Putamen (tissue), 1 donor: Measurements from ENCODE around the gene TGFBR3L.
A peak's percentile ranks its signal among the peaks of the same experiment; 100 is the strongest.
"Not testable (repeated sequence)": the region's sequence is repeated elsewhere in the genome, so short reads cannot be mapped to it uniquely, and the experiment has no call there.

Experiments
- DNase-seq: peaks from one replicate; pipeline ENCODE4 v3.0.0-alpha.2; 2016; ENCODE audit warnings: low spot score

Gene TGFBR3L

DNA sequence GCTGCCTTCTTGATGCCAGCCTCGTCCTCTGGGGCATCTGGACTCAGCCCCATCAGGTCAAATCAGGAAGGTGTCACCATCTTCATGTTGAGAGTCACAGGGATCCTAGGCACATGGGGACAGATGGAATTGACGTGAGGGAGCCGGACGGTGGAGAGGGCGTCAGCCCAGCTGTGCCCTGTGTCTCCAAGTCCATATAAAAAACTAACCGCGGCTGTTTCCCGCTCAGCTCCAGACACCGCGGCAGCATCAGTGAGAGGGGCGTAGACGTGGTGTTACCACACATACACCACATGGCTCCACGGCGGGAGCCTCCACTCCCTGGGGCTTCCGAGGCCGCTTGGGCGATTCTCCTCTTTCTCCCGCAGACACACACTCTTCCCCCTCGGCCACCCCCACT, 34.8 kb upstream of the TGFBR3L start:
- no peak for DNase-seq

GRCh38 chr19:7881910-7882309, 32.7 kb upstream of the TGFBR3L start:
- no peak for DNase-seq

- no peak for DNase-seq
Measured at GRCh38 chr19:7883105-7883504, 31.5 kb upstream of the TGFBR3L start.

GRCh38 chr19:7883796-7884570, 30.6 kb upstream of the TGFBR3L start:
- no peak for DNase-seq

DNA sequence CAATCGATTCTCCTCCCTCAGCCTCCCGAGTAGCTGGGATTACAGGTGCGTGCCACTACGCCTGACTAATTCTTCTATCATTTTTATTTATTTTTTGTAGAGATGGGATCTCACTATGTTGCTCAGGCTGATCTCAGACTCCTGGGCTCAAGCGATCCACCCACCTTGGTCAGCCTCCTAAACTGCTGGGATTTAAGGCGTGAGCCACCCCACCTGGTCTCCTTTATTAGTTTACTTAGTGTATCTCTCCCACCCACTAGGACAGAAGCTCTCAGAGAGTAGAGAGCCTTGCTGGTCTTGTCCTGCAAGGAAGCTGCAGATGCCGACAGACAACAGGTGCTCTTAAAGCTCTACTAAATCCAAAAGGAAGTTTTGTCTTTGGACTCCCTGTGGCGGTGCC, 28.8 kb upstream of the TGFBR3L start:
- DNase-seq, result no peak

DNA sequence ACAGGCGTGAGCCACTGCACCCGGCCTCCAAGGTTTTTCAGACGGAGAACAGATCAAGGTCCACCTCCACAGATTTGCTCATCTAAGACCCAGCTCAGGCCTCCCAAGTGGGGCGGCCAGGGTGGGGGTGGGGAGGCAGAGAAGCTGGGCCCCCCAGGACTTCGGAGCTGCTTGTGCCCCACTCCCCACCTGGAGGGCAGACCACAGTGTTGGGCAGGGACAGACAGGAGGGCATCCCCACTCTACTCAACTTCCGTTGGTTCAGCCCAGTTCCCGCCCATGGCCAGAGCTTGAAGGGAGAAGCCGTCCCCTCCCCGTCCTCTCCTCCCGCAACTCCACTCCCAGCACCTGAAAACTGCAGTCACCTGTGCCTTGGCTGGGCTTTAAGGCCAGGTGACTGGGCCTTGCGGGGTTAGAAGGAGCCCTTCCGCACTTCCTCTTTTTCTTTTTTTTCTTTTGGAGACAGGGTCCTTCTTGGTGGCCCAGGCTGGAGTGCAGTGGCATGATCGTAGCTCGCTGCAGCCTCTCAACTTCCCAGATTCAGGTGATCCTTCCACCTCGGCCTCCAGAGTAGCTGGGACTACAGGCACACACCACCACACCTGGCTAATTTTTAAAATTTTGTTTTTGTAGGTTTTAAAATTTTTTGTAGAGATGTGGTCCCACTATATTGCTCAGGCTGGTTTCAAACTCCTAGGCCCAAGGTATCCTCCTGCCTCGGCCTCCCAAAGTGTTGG, 27.1 kb upstream of the TGFBR3L start:
- DNase-seq, result no peak

- no peak for DNase-seq
Measured at GRCh38 chr19:7888145-7888825, 26.3 kb upstream of the TGFBR3L start, which contains the start of gene LRRC8E. TSS of gene LRRC8E (plus strand) at chr19:7888510. CDS start at chr19:7895604, 7,094 bp downstream.

- no peak for DNase-seq
Measured at GRCh38 chr19:7888826-7889217, 25.8 kb upstream of the TGFBR3L start.

- DNase-seq, result not testable (repeated sequence)
Measured at GRCh38 chr19:7893362-7894101, 21.1 kb upstream of the TGFBR3L start.

DNA sequence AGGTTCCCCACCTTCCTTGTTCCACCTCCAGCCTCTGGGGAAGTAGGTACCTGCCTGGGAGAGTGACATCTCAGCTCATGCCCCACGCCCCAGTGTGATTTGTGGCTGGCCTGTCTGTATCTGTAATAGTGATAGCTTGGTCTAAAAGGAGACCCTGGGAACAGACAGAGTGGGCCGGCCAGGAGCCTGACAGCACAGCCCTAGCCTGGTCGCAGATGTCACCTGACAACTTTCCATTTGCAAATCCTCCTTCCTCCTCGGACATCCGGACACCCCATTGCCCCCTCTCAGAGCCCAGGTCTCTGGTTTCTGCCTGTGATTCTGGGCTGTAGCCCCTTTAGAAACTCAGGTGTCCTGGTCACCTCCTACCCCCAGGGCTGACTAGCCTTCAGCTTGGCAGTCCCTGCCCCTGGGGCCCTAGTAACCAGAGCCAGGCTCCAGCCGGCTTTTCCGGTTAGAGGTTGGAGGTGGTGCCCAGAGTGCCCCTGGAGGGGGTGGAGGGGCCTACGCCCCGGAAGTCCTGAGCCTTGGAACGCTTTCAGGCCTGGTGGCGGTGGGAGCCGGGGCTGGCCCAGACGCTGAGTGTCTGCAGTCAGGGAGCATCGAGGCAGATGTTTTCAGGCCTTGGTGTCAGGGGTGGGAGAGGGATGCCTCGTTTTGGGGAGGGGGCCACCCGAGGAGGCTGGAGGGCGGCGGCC, 19.9 kb upstream of the TGFBR3L start:
- DNase-seq, result no peak

- DNase-seq, result no peak
Measured at GRCh38 chr19:7895565-7895964, 19.1 kb upstream of the TGFBR3L start.

DNA sequence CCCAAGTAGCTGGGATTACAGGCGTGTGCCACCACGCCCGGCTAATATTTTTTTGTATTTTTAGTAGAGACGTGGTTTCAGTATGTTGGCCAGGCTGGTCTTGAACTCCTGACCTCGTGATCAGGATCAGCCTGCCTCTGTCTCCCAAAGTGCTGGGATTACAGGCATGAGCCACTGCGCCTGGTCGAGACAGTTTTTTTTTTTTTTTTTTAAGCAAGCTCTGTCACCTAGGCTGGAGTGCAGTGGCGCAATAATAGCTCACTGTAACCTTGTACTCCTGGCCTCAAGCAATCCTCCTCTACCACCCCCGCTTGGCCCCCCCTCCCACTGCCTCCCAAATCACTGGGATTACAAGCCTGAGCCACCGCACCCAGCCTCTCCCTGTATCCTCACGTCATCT, 17.3 kb upstream of the TGFBR3L start:
- no peak for DNase-seq

DNA sequence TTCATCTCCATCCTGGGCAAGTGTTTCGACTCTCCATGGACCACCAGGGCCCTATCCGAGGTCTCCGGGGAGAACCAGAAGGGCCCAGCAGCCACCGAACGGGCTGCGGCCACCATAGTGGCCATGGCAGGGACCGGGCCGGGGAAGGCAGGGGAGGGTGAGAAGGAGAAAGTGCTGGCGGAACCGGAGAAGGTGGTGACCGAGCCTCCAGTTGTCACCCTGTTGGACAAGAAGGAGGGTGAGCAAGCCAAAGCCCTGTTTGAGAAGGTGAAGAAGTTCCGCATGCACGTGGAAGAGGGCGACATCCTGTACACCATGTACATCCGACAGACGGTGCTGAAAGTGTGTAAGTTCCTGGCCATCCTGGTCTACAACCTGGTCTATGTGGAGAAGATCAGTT, 15.7 kb upstream of the TGFBR3L start:
- no peak for DNase-seq

- DNase-seq, result no peak
Measured at GRCh38 chr19:7899751-7900378, 14.8 kb upstream of the TGFBR3L start.

DNA sequence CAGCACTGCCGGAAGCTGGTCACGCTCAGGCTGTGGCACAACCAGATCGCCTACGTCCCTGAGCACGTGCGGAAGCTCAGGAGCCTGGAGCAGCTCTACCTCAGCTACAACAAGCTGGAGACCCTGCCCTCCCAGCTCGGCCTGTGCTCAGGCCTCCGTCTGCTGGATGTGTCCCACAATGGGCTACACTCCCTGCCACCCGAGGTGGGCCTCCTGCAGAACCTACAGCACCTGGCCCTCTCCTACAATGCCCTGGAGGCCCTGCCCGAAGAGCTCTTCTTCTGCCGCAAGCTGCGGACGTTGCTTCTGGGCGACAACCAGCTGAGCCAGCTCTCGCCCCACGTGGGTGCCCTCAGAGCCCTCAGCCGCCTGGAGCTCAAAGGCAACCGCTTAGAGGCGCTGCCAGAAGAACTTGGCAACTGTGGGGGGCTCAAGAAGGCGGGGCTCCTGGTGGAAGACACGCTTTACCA, 14.2 kb upstream of the TGFBR3L start:
- DNase-seq, result no peak

DNA sequence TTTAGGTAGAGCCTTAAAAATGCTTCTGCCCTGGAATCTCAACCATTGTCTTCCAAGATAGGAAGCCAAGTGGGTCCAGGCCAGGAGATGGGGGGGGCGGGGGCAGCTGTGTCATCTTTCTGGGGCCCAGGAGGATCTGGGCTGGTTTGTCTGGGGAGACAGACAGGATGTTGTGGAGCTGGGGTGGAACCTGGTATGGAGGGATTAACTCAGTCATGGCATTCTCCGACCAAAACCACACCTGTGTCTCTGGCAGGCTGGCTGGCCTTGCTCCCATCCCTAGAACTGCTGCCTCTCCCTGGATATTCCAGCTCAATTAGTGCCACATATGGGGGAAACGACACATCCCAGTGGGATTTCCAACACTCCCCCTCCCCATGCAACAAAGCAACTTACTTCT, 13.7 kb upstream of the TGFBR3L start:
- no peak for DNase-seq

GRCh38 chr19:7901337-7901736, 13.3 kb upstream of the TGFBR3L start:
- DNase-seq, result no peak

DNA sequence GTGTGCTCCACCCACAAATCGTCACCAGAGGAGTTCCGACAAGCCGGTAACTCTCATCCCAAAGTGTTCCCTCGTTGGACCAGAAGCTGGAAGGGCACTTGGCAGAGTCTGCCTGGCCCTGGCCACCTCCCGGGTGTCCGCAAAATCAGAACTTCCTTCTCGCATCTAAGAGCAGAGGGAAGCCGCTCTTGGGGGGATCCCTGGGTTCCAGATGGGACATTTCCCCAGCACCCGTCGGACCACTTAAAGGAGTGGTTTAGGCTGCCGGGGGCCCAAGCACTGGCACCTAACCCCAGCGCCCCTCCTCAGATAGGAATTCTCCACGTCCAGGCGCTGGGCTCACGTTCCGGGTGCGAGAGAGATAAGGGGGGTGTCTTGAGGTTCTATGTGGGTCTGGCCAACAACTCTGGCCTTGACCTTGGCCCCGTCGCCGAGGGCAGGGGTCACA, 11.8 kb upstream of the TGFBR3L start:
- no peak for DNase-seq

DNA sequence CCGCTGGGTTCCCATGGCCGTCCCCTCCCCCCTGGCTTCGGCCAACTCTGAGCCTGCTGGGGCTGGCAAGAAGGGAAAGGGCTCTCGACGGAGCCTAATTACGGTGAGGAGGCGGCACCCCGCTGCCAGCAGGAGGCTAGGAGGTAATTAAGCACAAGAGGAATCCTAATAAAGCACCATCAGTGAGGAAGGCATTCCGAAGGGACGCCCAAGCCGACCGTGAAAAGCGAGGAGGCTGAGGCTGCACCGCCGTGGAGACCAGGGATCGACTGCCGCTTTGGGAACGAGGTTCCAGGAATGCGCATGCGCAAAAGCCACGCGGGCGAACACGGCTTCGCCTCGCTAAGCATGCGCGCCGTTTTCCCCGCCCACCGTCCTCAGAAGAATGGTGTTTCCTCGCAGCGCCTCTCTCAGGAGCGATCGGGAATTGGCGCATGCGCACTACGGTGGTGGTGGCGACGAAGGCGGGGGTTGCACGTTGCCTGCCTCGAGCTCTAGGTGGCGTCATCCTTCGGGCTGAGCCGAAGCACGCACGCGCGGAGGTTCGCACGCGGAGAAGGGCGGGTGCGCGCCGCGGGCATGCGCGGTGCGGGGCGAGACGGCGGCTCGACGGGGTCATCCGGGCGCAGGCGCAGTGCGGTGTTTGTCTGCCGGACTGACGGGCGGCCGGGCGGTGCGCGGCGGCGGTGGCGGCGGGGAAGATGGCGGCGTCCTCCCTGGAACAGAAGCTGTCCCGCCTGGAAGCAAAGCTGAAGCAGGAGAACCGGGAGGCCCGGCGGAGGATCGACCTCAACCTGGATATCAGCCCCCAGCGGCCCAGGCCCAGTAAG, 11.2 kb upstream of the TGFBR3L start, which contains the start of gene MAP2K7:
Gene MAP2K7, plus strand, starts transcription at position 634 of the 830 bp plus-strand sequence. Its CDS starts 68 bp downstream, at position 702.
- peak; percentile 99 for DNase-seq
